ENCODE results near the gene CSN1S1.

Gene CSN1S1

DNA sequence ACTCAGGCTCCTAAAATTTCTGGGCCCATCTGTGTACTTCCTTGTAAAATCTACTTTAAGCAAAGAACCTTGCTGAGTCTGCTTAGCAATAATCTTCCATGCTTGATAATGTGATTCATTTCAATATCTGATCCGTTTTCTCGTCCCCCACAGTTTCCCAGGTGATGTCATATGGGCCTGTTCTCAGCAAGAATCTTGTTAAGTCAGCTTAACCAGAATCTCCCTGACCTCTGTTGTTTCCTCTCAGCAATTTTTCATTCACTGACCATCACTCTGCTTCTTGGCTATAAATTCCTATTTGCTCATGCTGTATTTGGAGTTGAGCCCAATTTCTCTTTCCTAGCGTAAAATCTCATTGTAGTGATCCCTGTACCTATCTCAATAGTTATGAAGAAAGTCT, 20.7 kb downstream of the CSN1S1 start:
- no peak overlapping the region for H3K4me3 ChIP-seq (ENCODE audit: low read depth, low read length)
- no peak for DNase-seq (ENCODE audit: low read depth)
- TF ChIP-seq, protein P1, sequence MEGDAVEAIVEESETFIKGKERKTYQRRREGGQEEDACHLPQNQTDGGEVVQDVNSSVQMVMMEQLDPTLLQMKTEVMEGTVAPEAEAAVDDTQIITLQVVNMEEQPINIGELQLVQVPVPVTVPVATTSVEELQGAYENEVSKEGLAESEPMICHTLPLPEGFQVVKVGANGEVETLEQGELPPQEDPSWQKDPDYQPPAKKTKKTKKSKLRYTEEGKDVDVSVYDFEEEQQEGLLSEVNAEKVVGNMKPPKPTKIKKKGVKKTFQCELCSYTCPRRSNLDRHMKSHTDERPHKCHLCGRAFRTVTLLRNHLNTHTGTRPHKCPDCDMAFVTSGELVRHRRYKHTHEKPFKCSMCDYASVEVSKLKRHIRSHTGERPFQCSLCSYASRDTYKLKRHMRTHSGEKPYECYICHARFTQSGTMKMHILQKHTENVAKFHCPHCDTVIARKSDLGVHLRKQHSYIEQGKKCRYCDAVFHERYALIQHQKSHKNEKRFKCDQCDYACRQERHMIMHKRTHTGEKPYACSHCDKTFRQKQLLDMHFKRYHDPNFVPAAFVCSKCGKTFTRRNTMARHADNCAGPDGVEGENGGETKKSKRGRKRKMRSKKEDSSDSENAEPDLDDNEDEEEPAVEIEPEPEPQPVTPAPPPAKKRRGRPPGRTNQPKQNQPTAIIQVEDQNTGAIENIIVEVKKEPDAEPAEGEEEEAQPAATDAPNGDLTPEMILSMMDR (IDR thresholded peaks at IDR 0.05; ENCODE audit: low read depth, low read length, missing control alignments) = no peak

GRCh38 chr4:69957209-69957608, 26.3 kb downstream of the CSN1S1 start:
- H3K4me3 ChIP-seq (ENCODE audit: low read depth, low read length) = no peak overlapping the region
- DNase-seq (ENCODE audit: low read depth) = no peak
- TF ChIP-seq, protein P1 (IDR thresholded peaks at IDR 0.05; ENCODE audit: low read depth, low read length, missing control alignments) = no peak

DNA sequence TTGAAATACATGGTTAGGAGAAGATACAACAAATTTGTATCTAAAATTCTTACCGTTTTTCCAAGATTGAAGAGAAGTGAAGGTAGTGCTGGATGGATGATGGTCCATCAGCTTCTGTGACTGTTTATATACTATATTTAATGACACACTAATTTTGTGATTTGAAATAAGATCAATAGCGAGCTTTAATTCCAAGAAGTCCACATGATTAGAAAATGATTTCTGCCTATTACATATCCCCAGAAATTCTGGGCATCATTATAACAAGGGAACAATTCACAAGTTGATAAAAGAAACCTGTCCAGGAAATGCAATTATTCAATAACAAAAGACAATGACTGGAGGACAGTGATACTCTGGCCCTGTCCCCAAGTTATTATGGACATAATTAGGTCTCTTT, 34.8 kb downstream of the CSN1S1 start, which contains the start of gene CSN2:
CSN2 (minus strand) TSS at position 101 of the 400 bp plus-strand sequence. CDS start 4,733 bp downstream, outside the sequence.
- no peak within 1 kb of the TSS for H3K4me3 ChIP-seq (ENCODE audit: low read depth, low read length)
- TF ChIP-seq, protein P1 (IDR thresholded peaks at IDR 0.05; ENCODE audit: low read depth, low read length, missing control alignments) = no peak

GRCh38 chr4:69970071-69970470, 39.2 kb downstream of the CSN1S1 start:
- DNase-seq (ENCODE audit: low read depth) = no peak
- no peak overlapping the region for H3K4me3 ChIP-seq (ENCODE audit: low read depth, low read length)
- TF ChIP-seq, protein P1 (IDR thresholded peaks at IDR 0.05; ENCODE audit: low read depth, low read length, missing control alignments) = no peak

More for the DNA sequence above, 34.8 kb downstream of the CSN1S1 start, which contains the start of gene CSN2:
- DNase-seq (ENCODE audit: low read depth) = no peak

DNA sequence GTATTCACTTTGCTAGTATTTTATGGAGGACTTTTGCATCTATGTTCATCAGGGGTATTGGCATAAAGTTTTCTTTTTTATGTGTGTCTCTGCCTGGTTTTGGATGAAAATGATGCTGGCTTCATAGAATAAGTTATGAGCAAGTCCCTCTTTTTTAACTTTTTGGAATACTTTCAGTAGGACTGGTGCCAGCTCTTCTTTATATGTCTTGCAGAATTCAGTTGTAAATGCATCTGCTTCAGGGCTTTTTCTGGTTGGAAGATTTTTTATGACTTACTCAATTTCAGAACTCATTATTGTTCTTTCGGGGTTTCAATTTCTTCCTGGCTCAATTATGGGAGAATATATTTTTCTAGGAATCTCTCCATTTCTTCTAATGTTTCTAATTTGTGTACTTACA, 43.8 kb downstream of the CSN1S1 start:
- DNase-seq (ENCODE audit: low read depth) = no peak
- TF ChIP-seq, protein P1 (IDR thresholded peaks at IDR 0.05; ENCODE audit: low read depth, low read length, missing control alignments) = no peak
- no peak overlapping the region for H3K4me3 ChIP-seq (ENCODE audit: low read depth, low read length)

GRCh38 chr4:69977582-69977981, 46.7 kb downstream of the CSN1S1 start:
- no peak for DNase-seq (ENCODE audit: low read depth)
- H3K4me3 ChIP-seq (ENCODE audit: low read depth, low read length) = no peak overlapping the region
- TF ChIP-seq, protein P1 (IDR thresholded peaks at IDR 0.05; ENCODE audit: low read depth, low read length, missing control alignments) = no peak

DNA sequence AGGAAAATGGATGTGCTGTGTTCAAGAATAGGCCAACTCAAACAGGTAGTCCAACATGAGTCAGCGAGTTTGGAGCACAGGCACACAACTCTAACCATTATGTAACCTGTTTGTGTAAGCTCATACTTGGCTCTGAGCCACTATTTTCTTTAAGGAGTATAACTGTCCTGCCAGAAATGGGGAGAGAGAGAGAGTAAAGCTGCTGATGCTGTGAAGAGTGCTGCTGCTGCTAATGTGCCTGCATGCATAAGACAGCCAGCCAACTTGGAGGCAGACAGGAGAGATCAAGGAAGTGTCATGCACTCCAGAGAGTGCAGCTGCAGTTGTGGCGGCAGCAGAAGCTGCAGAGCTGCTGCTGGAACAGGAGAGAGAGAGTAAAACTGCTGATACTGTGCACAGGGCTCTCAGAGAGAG, 53.2 kb downstream of the CSN1S1 start:
- no peak for DNase-seq (ENCODE audit: low read depth)
- no peak overlapping the region for H3K4me3 ChIP-seq (ENCODE audit: low read depth, low read length)
- TF ChIP-seq, protein P1 (IDR thresholded peaks at IDR 0.05; ENCODE audit: low read depth, low read length, missing control alignments) = no peak

Measured in GM12864 (cell line).